Endothelial cell of umbilical vein (primary cell): Measurements from ENCODE around the gene OPCML. TPM values are rescaled to one million over a fixed set of nuclear protein-coding genes. Genes with fewer than 3 reads are reported as not detected.

ENCODE experiments used
- BruUV-seq: library from RNA; stranded (reverse); fragments of 400-500 nt; replicated peaks from 2 replicates; lab custom pipeline; 2021; lab: Mats Ljungman, UMichigan
- CTCF ChIA-PET: fragments of 300-600, 350-600 bp; sonication (Branson Sonifier 250); formaldehyde crosslinking; loops from one replicate; lab custom pipeline; 2021; ENCODE audit warnings: antibody characterized with exemption, inconsistent platforms; lab: Charles Lee
- POLR2A ChIA-PET: fragments of 300-600, 350-600 bp; sonication (Branson Sonifier 250); formaldehyde crosslinking; loops from one replicate; lab custom pipeline; 2021; ENCODE audit warnings: antibody characterized with exemption, inconsistent platforms; lab: Charles Lee
- DNase-seq: peaks from one replicate; pipeline ENCODE4 v3.0.0-alpha.2; 2011; ENCODE audit warnings: low read depth, low spot score
- FAIRE-seq: peaks from 2 replicates; lab custom pipeline; 2011; peaks lifted over from hg19 to GRCh38; lab: Jason Lieb, UNC
- H2AFZ ChIP-seq: 2 replicates; pipeline ENCODE4 v1.6.0; 2012; ENCODE audit warnings: low read depth, low read length, control low read depth, inconsistent platforms
- H3K27ac ChIP-seq: 2 replicates; pipeline ENCODE4 v1.5.1; 2011; ENCODE audit warnings: low read depth, mild to moderate bottlenecking, control low read depth, low read length, moderate library complexity; ENCODE audit not compliant: insufficient read depth
- H3K27me3 ChIP-seq, 2 experiments: 2 replicates each; pipeline versions ENCODE4 v1.6.0 to v1.6.1; 2011; ENCODE audit warnings: low read length in 2 of 2, mixed read lengths in 1 of 2; ENCODE audit not compliant: control insufficient read depth in 2 of 2, insufficient read depth in 2 of 2
- H3K36me3 ChIP-seq, 2 experiments: 2 replicates in 1 of 2; 3 replicates in 1 of 2; pipeline ENCODE4 v1.5.1; 2011; ENCODE audit warnings: low read length in 2 of 2, mild to moderate bottlenecking in 1 of 2, moderate library complexity in 1 of 2; ENCODE audit not compliant: control insufficient read depth in 2 of 2, insufficient read depth in 2 of 2; ENCODE audit errors: extremely low read depth in 1 of 2
- H3K4me1 ChIP-seq: 3 replicates; pipeline ENCODE4 v1.5.1; 2011; ENCODE audit warnings: mild to moderate bottlenecking, low read length; ENCODE audit not compliant: control insufficient read depth, insufficient read depth; ENCODE audit errors: extremely low read depth
- H3K4me2 ChIP-seq: 2 replicates; pipeline ENCODE4 v1.6.1; 2011; ENCODE audit warnings: low read length, control low read depth, mixed read lengths; ENCODE audit not compliant: insufficient read depth
- H3K4me3 ChIP-seq, 3 experiments: fragments of 200-600 bp in 1 of 3; sonication (generic), shearing (Covaris generic) in 1 of 3; replicated peaks in 1 of 3; 2 replicates each; pipeline ENCODE4 v1.5.1; 2011 to 2016; ENCODE audit warnings: control low read depth in 3 of 3, low read length in 3 of 3, mild to moderate bottlenecking in 2 of 3, inconsistent platforms in 1 of 3, low read depth in 1 of 3, moderate library complexity in 1 of 3; ENCODE audit not compliant: insufficient read depth in 1 of 3
- H3K79me2 ChIP-seq: 2 replicates; pipeline ENCODE4 v1.6.0; 2012; ENCODE audit warnings: low read length, inconsistent platforms; ENCODE audit not compliant: control insufficient read depth, insufficient read depth
- H3K9ac ChIP-seq: replicated peaks from 2 replicates; pipeline ENCODE3; 2011; ENCODE audit warnings: low read length, control low read depth; ENCODE audit not compliant: insufficient read depth; ENCODE audit errors: extremely low read depth
- H3K9me1 ChIP-seq: replicated peaks from 3 replicates; pipeline ENCODE4 v1.6.0; 2011; ENCODE audit warnings: mild to moderate bottlenecking, low read length; ENCODE audit not compliant: control insufficient read depth, insufficient read depth; ENCODE audit errors: extremely low read depth
- H3K9me3 ChIP-seq: replicated peaks from 2 replicates; pipeline ENCODE4 v1.5.1; 2012; ENCODE audit warnings: low read length, inconsistent platforms; ENCODE audit not compliant: control insufficient read depth, insufficient read depth
- H4K20me1 ChIP-seq: replicated peaks from 2 replicates; pipeline ENCODE3; 2011; ENCODE audit warnings: mild to moderate bottlenecking, low read length; ENCODE audit not compliant: control insufficient read depth, insufficient read depth; ENCODE audit errors: extremely low read depth
- EZH2 ChIP-seq: IDR thresholded peaks from 2 replicates; pipeline ENCODE4 v1.6.1; 2012; ENCODE audit warnings: borderline replicate concordance, low read depth, mild to moderate bottlenecking, moderate library complexity, low read length, inconsistent platforms; ENCODE audit not compliant: severe bottlenecking
- FOS ChIP-seq: IDR thresholded peaks from 2 replicates; pipeline ENCODE4 v1.6.1; 2011; ENCODE audit warnings: mild to moderate bottlenecking, low read length, moderate library complexity, borderline replicate concordance; ENCODE audit not compliant: insufficient read depth
- GATA2 ChIP-seq: IDR thresholded peaks from 2 replicates; pipeline ENCODE4 v1.7.0; 2011; ENCODE audit warnings: low read depth, mild to moderate bottlenecking, moderate library complexity, mixed read lengths, low read length; ENCODE audit not compliant: insufficient read length, insufficient read depth
- JUN ChIP-seq: IDR thresholded peaks from 2 replicates; pipeline ENCODE4 v1.6.1; 2011; ENCODE audit warnings: borderline replicate concordance, low read depth; ENCODE audit not compliant: insufficient read length, insufficient read depth
- MAX ChIP-seq: IDR thresholded peaks from 2 replicates; pipeline ENCODE4 v1.6.1; 2011; ENCODE audit not compliant: insufficient read depth, insufficient read length
- MYC ChIP-seq: IDR thresholded peaks from one replicate; pipeline ENCODE4 v1.6.1; 2011; ENCODE audit warnings: mild to moderate bottlenecking, low read depth, low read length
- POLR2A ChIP-seq: IDR thresholded peaks from 2 replicates; pipeline ENCODE4 v1.6.1; 2012; ENCODE audit warnings: low read depth, mild to moderate bottlenecking, control low read depth, low read length
- POLR2AphosphoS5 ChIP-seq: IDR thresholded peaks from 2 replicates; pipeline ENCODE4 v1.6.1; 2012; ENCODE audit warnings: low read depth, mild to moderate bottlenecking, control low read depth, low read length, moderate library complexity; ENCODE audit not compliant: insufficient read depth
- dilution Hi-C: fragments of 300-500 bp; cut with MboI; formaldehyde crosslinking; loops from one replicate; pipeline ENCODE4 v1.15.0; 2019; ENCODE audit warnings: low sequenced_read_pairs; ENCODE audit not compliant: extremely low pct_ligation_motif_present
- intact Hi-C: fragments of 100-400 bp; cut with micrococcal nuclease; formaldehyde crosslinking; loops from one replicate; pipeline ENCODE4 v1.10.0; 2022
- polyA plus RNA-seq, 4 experiments: library from polyadenylated mRNA; depleted of rRNA in 3 of 4; stranded (reverse) in 3 of 4; unstranded in 1 of 4; fragments of >200 nt; gene quantifications; 2 replicates each; pipeline versions ENCODE4 v1.2.1 to v1.2.3, GENCODE V29; 2011 to 2012; ENCODE audit warnings: missing spikeins in 1 of 4
- total RNA-seq: library from RNA; stranded (reverse); gene quantifications from 2 replicates; pipeline ENCODE4 v1.2.3, GENCODE V29; 2021
- TF ChIP-seq, protein P1 (sequence below), 2 donors: IDR thresholded peaks; 1 replicate in 1 of 2; 2 replicates in 1 of 2; pipeline ENCODE4 v1.5.1; 2011; ENCODE audit warnings: low read length in 2 of 2, mild to moderate bottlenecking in 2 of 2, moderate library complexity in 2 of 2, control low read depth in 1 of 2, inconsistent platforms in 1 of 2, low read depth in 1 of 2; ENCODE audit not compliant: insufficient read depth in 1 of 2; ENCODE audit errors: extremely low read depth in 1 of 2

OPCML gene
- total and polyA plus RNA-seq, 2 donors (not counting 3 experiments of a cell fraction or from before 2014, with no cell fraction given): not detected

- H3K4me2 ChIP-seq: no peak overlapping the region
- dilution Hi-C loops: no loop called here
- no peaks in the 10 kb centered on the region for H3K79me2 ChIP-seq
Observed at GRCh38 chr11:132561937-132562336, 970.4 kb downstream of the OPCML start.

More at GRCh38 chr11:132561937-132562336, 970.4 kb downstream of the OPCML start:
- FAIRE-seq: no peak
- Histone ChIP-seq H3K4me1 (no peaks in the 10 kb centered on the region), H3K9me3 (peaks cover 2% of the 10 kb centered on the region), H3K36me3 (no peaks in the 10 kb centered on the region), H2AFZ (no peak overlapping the region), H3K27ac (no peak overlapping the region), H3K27me3 (no peaks in the 10 kb centered on the region), H4K20me1 (no peaks in the 10 kb centered on the region), H3K4me3 (no peak overlapping the region), H3K9ac (no peak overlapping the region), H3K9me1 (no peaks in the 10 kb centered on the region)
- POLR2A ChIA-PET: no interaction called here
- intact Hi-C loops: no loop called here
- TF ChIP-seq MAX (no peak), FOS (no peak), POLR2A (no peak), JUN (no peak), MYC (no peak), EZH2 (no peak), GATA2 (no peak), POLR2AphosphoS5 (no peak)
- TF ChIP-seq, protein P1, sequence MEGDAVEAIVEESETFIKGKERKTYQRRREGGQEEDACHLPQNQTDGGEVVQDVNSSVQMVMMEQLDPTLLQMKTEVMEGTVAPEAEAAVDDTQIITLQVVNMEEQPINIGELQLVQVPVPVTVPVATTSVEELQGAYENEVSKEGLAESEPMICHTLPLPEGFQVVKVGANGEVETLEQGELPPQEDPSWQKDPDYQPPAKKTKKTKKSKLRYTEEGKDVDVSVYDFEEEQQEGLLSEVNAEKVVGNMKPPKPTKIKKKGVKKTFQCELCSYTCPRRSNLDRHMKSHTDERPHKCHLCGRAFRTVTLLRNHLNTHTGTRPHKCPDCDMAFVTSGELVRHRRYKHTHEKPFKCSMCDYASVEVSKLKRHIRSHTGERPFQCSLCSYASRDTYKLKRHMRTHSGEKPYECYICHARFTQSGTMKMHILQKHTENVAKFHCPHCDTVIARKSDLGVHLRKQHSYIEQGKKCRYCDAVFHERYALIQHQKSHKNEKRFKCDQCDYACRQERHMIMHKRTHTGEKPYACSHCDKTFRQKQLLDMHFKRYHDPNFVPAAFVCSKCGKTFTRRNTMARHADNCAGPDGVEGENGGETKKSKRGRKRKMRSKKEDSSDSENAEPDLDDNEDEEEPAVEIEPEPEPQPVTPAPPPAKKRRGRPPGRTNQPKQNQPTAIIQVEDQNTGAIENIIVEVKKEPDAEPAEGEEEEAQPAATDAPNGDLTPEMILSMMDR (IDR thresholded peaks at IDR 0.05; ENCODE audit: extremely low read depth in 1 of 2, insufficient read depth in 1 of 2, low read depth in 1 of 2, low read length in 2 of 2): no peak
- no peak for DNase-seq
- CTCF ChIA-PET: no interaction called here
- BruUV-seq: no TSS peak
